Measurements from ENCODE around the gene NCOA3.

NCOA3 gene

DNA sequence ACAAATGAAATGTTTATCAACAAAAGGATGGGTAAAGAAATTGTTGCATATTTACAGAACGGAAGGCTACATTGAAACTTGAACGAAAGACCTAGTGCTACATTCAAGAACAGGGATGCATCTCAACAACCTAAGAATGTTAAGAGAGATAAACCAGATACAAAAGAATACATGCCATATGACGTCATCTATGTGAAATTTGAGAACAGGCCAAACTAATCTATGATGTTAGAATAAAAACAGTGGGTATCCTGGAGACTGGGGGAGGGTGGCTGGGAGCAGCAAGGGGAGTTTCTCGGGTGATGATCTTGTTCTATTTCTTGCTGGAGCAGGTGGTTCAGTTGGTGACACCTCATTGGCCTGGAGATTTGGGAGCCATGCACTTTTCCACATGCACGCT is 202.1 kb downstream of the NCOA3 start:
- DNase-seq: no peak

DNA sequence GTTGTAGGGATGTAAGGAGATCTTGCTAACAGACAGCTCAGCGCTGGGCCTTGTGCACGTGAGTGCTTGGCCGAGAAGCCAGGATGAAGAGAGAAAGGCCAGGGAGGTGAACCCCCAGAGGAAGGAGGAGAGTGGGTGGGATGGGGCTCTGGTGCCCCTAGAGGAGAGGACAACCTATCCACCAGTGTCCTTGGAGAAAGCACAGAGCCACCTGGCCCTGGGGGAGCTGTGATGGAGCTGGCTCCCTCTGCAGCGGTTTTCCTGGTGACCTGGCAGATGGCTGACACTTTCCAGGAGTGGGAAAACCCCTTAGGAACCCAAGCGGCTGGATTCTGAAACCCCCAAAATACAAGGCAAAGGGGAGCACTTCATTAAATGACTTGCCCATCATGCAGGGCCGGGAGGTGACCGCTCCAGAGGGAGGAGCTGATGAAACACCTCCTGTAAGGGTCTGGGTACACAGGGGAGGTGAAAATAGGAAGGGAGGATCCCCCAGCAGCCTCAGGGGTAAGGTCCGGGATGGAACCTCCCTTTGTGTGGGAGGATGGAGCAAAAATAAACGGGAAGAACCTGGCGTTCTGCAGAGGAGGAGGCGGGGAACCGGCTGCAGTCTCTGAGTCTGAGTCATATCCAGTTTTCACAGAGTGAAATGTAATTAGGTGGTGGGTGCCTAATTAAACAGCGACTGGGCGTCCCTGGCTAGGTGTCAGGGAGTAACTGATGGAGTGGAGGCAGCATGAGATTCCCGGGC is 203.2 kb downstream of the NCOA3 start:
- peak in 18 of 56 donors; percentile 10 to 55 (median 34) for DNase-seq

DNA sequence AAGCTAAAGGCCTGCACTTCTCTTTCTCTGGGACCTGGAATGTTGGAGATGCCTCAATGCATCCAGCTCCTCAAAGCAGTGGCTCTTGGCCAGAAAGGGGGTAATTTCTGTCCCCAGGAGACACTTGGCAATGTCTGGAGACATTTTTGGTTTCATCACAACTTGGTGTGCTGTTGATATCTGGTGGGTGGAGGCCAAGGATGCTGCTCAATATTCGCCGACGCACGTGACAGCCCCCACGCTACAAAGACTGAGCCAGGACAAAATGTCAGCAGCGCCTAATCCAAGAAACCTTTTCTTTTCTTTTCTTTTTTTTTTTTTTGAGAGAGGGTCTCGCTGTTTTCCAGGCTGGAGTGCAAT is 203.8 kb downstream of the NCOA3 start:
- DNase-seq: no peak

DNA sequence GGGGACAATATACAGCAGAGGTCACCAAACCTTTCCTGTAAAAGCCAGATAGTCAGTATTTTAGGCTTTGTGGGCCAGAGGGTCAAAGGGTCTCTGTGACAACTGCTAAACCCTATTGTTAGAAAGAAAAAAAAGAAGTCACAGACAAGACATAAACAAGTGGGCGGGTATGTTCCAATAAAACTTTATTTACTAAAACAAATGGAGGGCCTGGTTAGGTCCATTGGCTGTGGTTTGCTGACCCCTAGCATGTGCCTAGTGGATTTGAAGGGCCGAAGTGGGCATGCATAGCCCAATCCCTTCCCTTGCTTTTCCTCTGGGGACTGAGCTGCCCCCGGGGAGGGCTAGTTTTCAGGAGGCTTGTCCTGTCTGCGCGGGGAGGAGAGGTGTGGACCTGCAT is 204.7 kb downstream of the NCOA3 start:
- DNase-seq: no peak

Measured in nucleus accumbens (tissue), 56 donors.